H1 (cell line): Measurements from ENCODE around the gene BAIAP2. TPM values are rescaled to one million over a fixed set of nuclear protein-coding genes. Genes with fewer than 3 reads are reported as not detected.

ENCODE experiments used
- SP1 ChIP-seq: IDR thresholded peaks from 2 replicates; pipeline ENCODE4 v1.6.1; 2011; ENCODE audit warnings: low read depth, low read length
- polyA plus RNA-seq, 7 experiments: library from polyadenylated mRNA; depleted of rRNA in 3 of 7; stranded (reverse) in 5 of 7; unstranded in 2 of 7; fragments of >200 nt in 5 of 7; fragments of 200-250 nt in 2 of 7; gene quantifications; 1 replicate in 5 of 7; 2 replicates in 1 of 7; 4 replicates in 1 of 7; pipeline versions ENCODE4 v1.2.1 to v1.2.3, GENCODE V29; 2011 to 2013; ENCODE audit warnings: missing spikeins in 2 of 7, mixed read lengths in 2 of 7
- total RNA-seq: library from RNA; stranded (reverse); fragmentation: NEBNext Ultra II Directional; extraction: Animal tissue kit (Norgen Biotek cat#: 25700); gene quantifications from 2 replicates; pipeline ENCODE4 v1.2.1, GENCODE V29; 2021

The BAIAP2 gene
- total and polyA plus RNA-seq, 2 of the 8 experiments (the other 6 are each of a cell fraction or from before 2014, with no cell fraction given) = 10.0 to 22.8 TPM

- no peak for TF ChIP-seq SP1
- TF ChIP-seq, all 59 proteins: peak for 0
Measured at GRCh38 chr17:81160306-81160705, 125.4 kb downstream of the BAIAP2 start (continued).
